ENCODE results near the gene TMTC4.
"Not testable (repeated sequence)": the region's sequence is repeated elsewhere in the genome, so short reads cannot be mapped to it uniquely, and the experiment has no call there.

The TMTC4 gene

GRCh38 chr13:100581504-100581903 lies 93.1 kb downstream of the TMTC4 start:
- no peak for DNase-seq (ENCODE audit: low read depth)

- no peak for DNase-seq (ENCODE audit: low read depth)
Observed at GRCh38 chr13:100581030-100581429, 93.6 kb downstream of the TMTC4 start.

GRCh38 chr13:100580045-100580444 lies 94.5 kb downstream of the TMTC4 start:
- DNase-seq (ENCODE audit: low read depth), result no peak

GRCh38 chr13:100577239-100577638 lies 97.4 kb downstream of the TMTC4 start:
- not testable (repeated sequence) for DNase-seq (ENCODE audit: low read depth)

GRCh38 chr13:100573121-100573520 lies 101.5 kb downstream of the TMTC4 start:
- peak; percentile 78 for DNase-seq (ENCODE audit: low read depth)

GRCh38 chr13:100566543-100566942 lies 108.1 kb downstream of the TMTC4 start:
- no peak for DNase-seq (ENCODE audit: low read depth)

- DNase-seq (ENCODE audit: low read depth), result no peak
Observed at GRCh38 chr13:100565286-100565685, 109.3 kb downstream of the TMTC4 start.

- DNase-seq (ENCODE audit: low read depth), result no peak
Observed at GRCh38 chr13:100564444-100565223, 110.0 kb downstream of the TMTC4 start.

- DNase-seq (ENCODE audit: low read depth), result no peak
Observed at GRCh38 chr13:100563779-100564178, 110.8 kb downstream of the TMTC4 start.

GRCh38 chr13:100561599-100562204 lies 112.9 kb downstream of the TMTC4 start:
- DNase-seq (ENCODE audit: low read depth), result no peak

- no peak for DNase-seq (ENCODE audit: low read depth)
Observed at GRCh38 chr13:100561158-100561499, 113.5 kb downstream of the TMTC4 start.

GRCh38 chr13:100560498-100561157 lies 114.0 kb downstream of the TMTC4 start:
- DNase-seq (ENCODE audit: low read depth), result no peak

- no peak for DNase-seq (ENCODE audit: low read depth)
Observed at GRCh38 chr13:100559886-100560285, 114.7 kb downstream of the TMTC4 start.

All from activated T-cell treated with anti-CD3 and anti-CD28 coated beads for 1 hour (primary cell).